H9 (cell line): ENCODE measurements around the gene MYRIP. TPM values are rescaled to one million over a fixed set of nuclear protein-coding genes. Genes with fewer than 3 reads are reported as not detected.
A peak's percentile ranks its signal among the peaks of the same experiment; 100 is the strongest.

ENCODE experiments used
- DNase-seq: peaks from one replicate; pipeline ENCODE4 v3.0.0-alpha.2; 2017
- H2AFZ ChIP-seq: one replicate; pipeline ENCODE4 v1.6.1; 2013; ENCODE audit warnings: mild to moderate bottlenecking, low read length, control low read depth, moderate library complexity
- H2AK5ac ChIP-seq: 2 replicates; pipeline ENCODE4 v1.6.1; 2013; ENCODE audit warnings: low read length, control low read depth, mixed read lengths; ENCODE audit not compliant: insufficient read length
- H2BK120ac ChIP-seq: one replicate; pipeline ENCODE4 v1.6.1; 2013; ENCODE audit warnings: low read depth, mild to moderate bottlenecking, low read length, control low read depth, inconsistent platforms; ENCODE audit not compliant: poor library complexity, severe bottlenecking
- H2BK12ac ChIP-seq: 2 replicates; pipeline ENCODE4 v1.6.1; 2013; ENCODE audit warnings: low read length, control low read depth, mixed read lengths, low read depth; ENCODE audit not compliant: insufficient read length
- H2BK15ac ChIP-seq: 2 replicates; pipeline ENCODE4 v1.6.1; 2013; ENCODE audit warnings: low read depth, low read length, control low read depth
- H2BK20ac ChIP-seq: one replicate; pipeline ENCODE4 v1.6.1; 2013; ENCODE audit warnings: low read depth, mild to moderate bottlenecking, low read length, control low read depth, inconsistent platforms; ENCODE audit not compliant: poor library complexity, severe bottlenecking
- H2BK5ac ChIP-seq: 2 replicates; pipeline ENCODE4 v1.6.1; 2013; ENCODE audit warnings: low read length, control low read depth, mixed read lengths; ENCODE audit not compliant: insufficient read length
- H3K14ac ChIP-seq: 2 replicates; pipeline ENCODE4 v1.6.1; 2013; ENCODE audit warnings: low read length, control low read depth; ENCODE audit not compliant: insufficient read depth
- H3K18ac ChIP-seq: 2 replicates; pipeline ENCODE4 v1.6.1; 2013; ENCODE audit warnings: low read depth, mild to moderate bottlenecking, mixed read lengths, low read length, control low read depth; ENCODE audit not compliant: insufficient read length
- H3K23ac ChIP-seq: 2 replicates; pipeline ENCODE4 v1.6.1; 2013; ENCODE audit warnings: low read length, control low read depth, mixed read lengths, low read depth; ENCODE audit not compliant: insufficient read length
- H3K23me2 ChIP-seq: 2 replicates; pipeline ENCODE4 v1.6.1; 2013; ENCODE audit warnings: low read depth, mild to moderate bottlenecking, mixed read lengths, low read length, control low read depth; ENCODE audit not compliant: insufficient read length, poor library complexity, severe bottlenecking
- H3K27ac ChIP-seq: 2 replicates; pipeline ENCODE4 v1.5.1; 2013; ENCODE audit warnings: low read length, control low read depth, mixed read lengths, low read depth; ENCODE audit not compliant: insufficient read length
- H3K27me3 ChIP-seq: 2 replicates; pipeline ENCODE4 v1.6.1; 2013; ENCODE audit warnings: low read length, control low read depth, inconsistent platforms; ENCODE audit not compliant: insufficient read depth
- H3K4ac ChIP-seq: 2 replicates; pipeline ENCODE4 v1.6.1; 2013; ENCODE audit warnings: low read depth, mild to moderate bottlenecking, control low read depth, inconsistent platforms, low read length, moderate library complexity
- H3K4me1 ChIP-seq: 2 replicates; pipeline ENCODE4 v1.6.1; 2013; ENCODE audit warnings: low read length, control low read depth, inconsistent platforms; ENCODE audit not compliant: insufficient read depth
- H3K4me2 ChIP-seq: 2 replicates; pipeline ENCODE4 v1.6.1; 2013; ENCODE audit warnings: low read length, control low read depth, mixed read lengths; ENCODE audit not compliant: insufficient read length, insufficient read depth
- H3K56ac ChIP-seq: 2 replicates; pipeline ENCODE4 v1.6.1; 2013; ENCODE audit warnings: low read depth, mild to moderate bottlenecking, mixed read lengths, low read length, control low read depth; ENCODE audit not compliant: insufficient read length
- H3K79me1 ChIP-seq: 2 replicates; pipeline ENCODE4 v1.6.1; 2013; ENCODE audit warnings: low read depth, mild to moderate bottlenecking, moderate library complexity, low read length, control low read depth, inconsistent platforms; ENCODE audit not compliant: insufficient read depth, poor library complexity, severe bottlenecking
- H3K79me2 ChIP-seq: 2 replicates; pipeline ENCODE4 v1.6.1; 2013; ENCODE audit warnings: low read length, control low read depth, inconsistent platforms; ENCODE audit not compliant: insufficient read depth
- H3K9ac ChIP-seq: 2 replicates; pipeline ENCODE4 v1.6.1; 2013; ENCODE audit warnings: low read length, control low read depth, mixed read lengths; ENCODE audit not compliant: insufficient read length; ENCODE audit errors: extremely low read depth
- H3K9me3 ChIP-seq: one replicate; pipeline ENCODE4 v1.6.1; 2013; ENCODE audit warnings: low read depth, low read length, inconsistent platforms; ENCODE audit not compliant: control insufficient read depth
- H3T11ph ChIP-seq: one replicate; pipeline ENCODE4 v1.6.1; 2013; ENCODE audit warnings: mild to moderate bottlenecking, low read length, control low read depth, inconsistent platforms
- H4K20me1 ChIP-seq: one replicate; pipeline ENCODE4 v1.6.1; 2013; ENCODE audit not compliant: control insufficient read depth, insufficient read length, insufficient read depth
- H4K5ac ChIP-seq: 2 replicates; pipeline ENCODE4 v1.6.1; 2013; ENCODE audit warnings: low read depth, mild to moderate bottlenecking, mixed read lengths, low read length, control low read depth; ENCODE audit not compliant: insufficient read length
- H4K8ac ChIP-seq: replicated peaks from 2 replicates; pipeline ENCODE4 v1.6.1; 2013; ENCODE audit warnings: low read length, control low read depth, mixed read lengths, low read depth; ENCODE audit not compliant: insufficient read length
- H4K91ac ChIP-seq: 2 replicates; pipeline ENCODE4 v1.6.1; 2013; ENCODE audit warnings: low read depth, mild to moderate bottlenecking, moderate library complexity, mixed read lengths, low read length, control low read depth; ENCODE audit not compliant: insufficient read length
- H3K27ac Mint-ChIP-seq, 3 experiments: 2 replicates in 2 of 3; 3 replicates in 1 of 3; pipeline ENCODE4 v1.8.0; 2020 to 2021; ENCODE audit warnings: mixed read lengths in 3 of 3, mild to moderate bottlenecking in 1 of 3, moderate library complexity in 1 of 3
- H3K27me3 Mint-ChIP-seq: 2 replicates; pipeline ENCODE4 v1.8.0; 2021; ENCODE audit warnings: low read depth, mild to moderate bottlenecking, moderate library complexity, mixed read lengths
- H3K36me3 Mint-ChIP-seq, 3 experiments: 2 replicates in 2 of 3; 3 replicates in 1 of 3; pipeline ENCODE4 v1.8.0; 2020 to 2021; ENCODE audit warnings: low read depth in 3 of 3, mixed read lengths in 3 of 3; ENCODE audit not compliant: insufficient read depth in 1 of 3
- H3K4me1 Mint-ChIP-seq, 2 experiments: 2 replicates each; pipeline ENCODE4 v1.8.0; 2020; ENCODE audit warnings: mixed read lengths in 2 of 2
- H3K4me3 Mint-ChIP-seq, 2 experiments: 2 replicates in 1 of 2; 3 replicates in 1 of 2; pipeline ENCODE4 v1.8.0; 2020 to 2021; ENCODE audit warnings: mild to moderate bottlenecking in 2 of 2, mixed read lengths in 2 of 2, moderate library complexity in 1 of 2
- H3K9me3 Mint-ChIP-seq, 2 experiments: 2 replicates in 1 of 2; 3 replicates in 1 of 2; pipeline ENCODE4 v1.8.0; 2020; ENCODE audit warnings: mild to moderate bottlenecking in 2 of 2, mixed read lengths in 2 of 2, moderate library complexity in 1 of 2
- CTCF ChIP-seq: fragments of 200-600 bp; sonication (generic); conservative IDR thresholded peaks from 3 replicates; pipeline ENCODE4 v1.8.0; 2021; ENCODE audit warnings: antibody characterized with exemption, mild to moderate bottlenecking
- WGBS: extraction: QIAGEN DNeasy Blood & Tissue Kit; methylation state at CpG from one replicate; pipeline ENCODE4 v1.1.7; 2013; ENCODE audit warnings: missing lambda C conversion rate, low lambda C conversion rate, mixed read lengths; ENCODE audit not compliant: insufficient read length; ENCODE audit errors: extremely low coverage; 5-methylcytosine and 5-hydroxymethylcytosine counted together
- total RNA-seq: library from RNA; stranded (reverse); gene quantifications from 2 replicates; pipeline ENCODE4 v1.2.1, GENCODE V29; 2021

MYRIP gene
- total RNA-seq, 1 experiment from 2014 or later: 1.8 TPM

GRCh38 chr3:40309418-40309924 lies 500.1 kb downstream of the MYRIP start, which contains the start of gene EIF1B:
Gene EIF1B (plus strand): TSS chr3:40309707. CDS start chr3:40309942, 235 bp downstream.
- H3K4me2 ChIP-seq: peak within 1 kb of the TSS; percentile 75
- H3K4me1 Mint-ChIP-seq: peaks cover 13 to 17% of the 10 kb centered on the region in 2 experiments
- H3K27me3 Mint-ChIP-seq: no peaks in the 10 kb centered on the region
- no peaks in the 10 kb centered on the region for H3K9me3 ChIP-seq
- H3K4me1 ChIP-seq: peaks cover 4% of the 10 kb centered on the region; the same call in 1 of the 2 replicates
- peak within 1 kb of the TSS; percentile 74; the same call in 1 of the 2 replicates for H3K4ac ChIP-seq
- H3K4me3 Mint-ChIP-seq: peak within 1 kb of the TSS; percentile 99
- H4K91ac ChIP-seq: peak within 1 kb of the TSS; percentile 93
- no peaks in the 10 kb centered on the region for H3K27me3 ChIP-seq
- no CpG with 5 or more reads among the region's 50 CpGs for WGBS
- H3T11ph ChIP-seq: no peak within 1 kb of the TSS
- peak within 1 kb of the TSS; percentile 15 for H2AFZ ChIP-seq
- no peak within 1 kb of the TSS for H2BK20ac ChIP-seq
- no peak within 1 kb of the TSS for H2BK15ac ChIP-seq
- TF ChIP-seq CTCF: peak; percentile 95
- no peaks in the 10 kb centered on the region for H4K20me1 ChIP-seq
- peak within 1 kb of the TSS; percentile 96 for H3K18ac ChIP-seq
- peak within 1 kb of the TSS; percentile 24 for H4K5ac ChIP-seq
- DNase-seq: peak; percentile 98
- peak within 1 kb of the TSS; percentile 99 to 100 (median 99) for H3K27ac Mint-ChIP-seq
- H3K79me1 ChIP-seq: no peaks in the 10 kb centered on the region
- H3K14ac ChIP-seq: peak within 1 kb of the TSS; percentile 98
- peaks cover 22 to 35% (median 34%) of the 10 kb centered on the region in 3 experiments for H3K36me3 Mint-ChIP-seq
- H3K9me3 Mint-ChIP-seq: no peaks in the 10 kb centered on the region
- no peak within 1 kb of the TSS for H2AK5ac ChIP-seq
- peaks cover 3% of the 10 kb centered on the region; the same call in 1 of the 2 replicates for H3K79me2 ChIP-seq
- no peak within 1 kb of the TSS for H2BK12ac ChIP-seq
- H3K23ac ChIP-seq: no peak within 1 kb of the TSS
- H3K9ac ChIP-seq: peak within 1 kb of the TSS; percentile 92
- H3K56ac ChIP-seq: no peak within 1 kb of the TSS
- no peak within 1 kb of the TSS for H4K8ac ChIP-seq
- no peak within 1 kb of the TSS for H3K27ac ChIP-seq
- H2BK5ac ChIP-seq: no peak within 1 kb of the TSS
- peak within 1 kb of the TSS; percentile 74 for H2BK120ac ChIP-seq
- peaks cover 8% of the 10 kb centered on the region for H3K23me2 ChIP-seq
